Hepatocyte (in vitro differentiated cells): Measurements from ENCODE around the gene MACC1. TPM values are rescaled to one million over a fixed set of nuclear protein-coding genes. Genes with fewer than 3 reads are reported as not detected.
A peak's percentile ranks its signal among the peaks of the same experiment; 100 is the strongest.

Experiments
- DNase-seq: peaks from one replicate; pipeline ENCODE4 v3.0.0-alpha.2; 2016; ENCODE audit warnings: low spot score
- H2AFZ ChIP-seq: fragments of 200-600 bp; sonication (generic); 2 replicates; pipeline ENCODE4 v1.6.0; 2016; ENCODE audit warnings: antibody characterized with exemption, mild to moderate bottlenecking
- H3K27ac ChIP-seq: fragments of 200-600 bp; sonication (generic); 2 replicates; pipeline ENCODE4 v1.5.1; 2016; ENCODE audit warnings: mild to moderate bottlenecking
- H3K27me3 ChIP-seq: fragments of 200-600 bp; sonication (generic); 2 replicates; pipeline ENCODE4 v1.6.1; 2016
- H3K36me3 ChIP-seq: fragments of 200-600 bp; sonication (generic); replicated peaks from 2 replicates; pipeline ENCODE4 v1.5.1; 2016; ENCODE audit warnings: low read depth; ENCODE audit not compliant: insufficient read depth
- H3K4me1 ChIP-seq: fragments of 200-600 bp; sonication (generic); 2 replicates; pipeline ENCODE4 v1.5.1; 2016; ENCODE audit warnings: mild to moderate bottlenecking, moderate library complexity; ENCODE audit not compliant: insufficient read depth
- H3K4me2 ChIP-seq: fragments of 200-600 bp; sonication (generic); 2 replicates; pipeline ENCODE4 v1.6.0; 2016
- H3K4me3 ChIP-seq: fragments of 200-600 bp; sonication (generic); 2 replicates; pipeline ENCODE4 v1.5.1; 2016; ENCODE audit warnings: mild to moderate bottlenecking
- H3K79me2 ChIP-seq: fragments of 200-600 bp; sonication (generic); 2 replicates; pipeline ENCODE4 v1.6.0; 2017; ENCODE audit warnings: mild to moderate bottlenecking
- H3K9me2 ChIP-seq: fragments of 200-600 bp; sonication (generic); replicated peaks from 2 replicates; pipeline ENCODE4 v1.6.0; 2017; ENCODE audit warnings: mild to moderate bottlenecking; ENCODE audit not compliant: insufficient read depth
- H3K9me3 ChIP-seq: fragments of 200-600 bp; sonication (generic); 2 replicates; pipeline ENCODE4 v1.5.1; 2016; ENCODE audit warnings: low read depth, mild to moderate bottlenecking
- H4K20me1 ChIP-seq: fragments of 200-600 bp; sonication (generic); 2 replicates; pipeline ENCODE4 v1.6.0; 2016; ENCODE audit warnings: mild to moderate bottlenecking; ENCODE audit not compliant: insufficient read depth, poor library complexity, severe bottlenecking
- CTCF ChIP-seq: fragments of 200-600 bp; sonication (generic); IDR thresholded peaks from 2 replicates; pipeline ENCODE4 v1.5.1; 2016; ENCODE audit warnings: antibody characterized with exemption, mild to moderate bottlenecking; ENCODE audit not compliant: poor library complexity
- EZH2 ChIP-seq: fragments of 200-600 bp; sonication (generic); IDR thresholded peaks from 2 replicates; pipeline ENCODE4 v1.6.1; 2016; ENCODE audit warnings: antibody characterized with exemption, mild to moderate bottlenecking, borderline replicate concordance
- EZH2phosphoT487 ChIP-seq: fragments of 200-600 bp; sonication (generic); IDR thresholded peaks from one replicate; pipeline ENCODE4 v1.6.1; 2018; ENCODE audit warnings: antibody characterized with exemption, mild to moderate bottlenecking, low read depth, moderate library complexity; ENCODE audit not compliant: unreplicated experiment, severe bottlenecking
- WGBS: methylation state at CpG from one replicate; pipeline ENCODE4 v1.1.6; 2016; ENCODE audit warnings: low lambda C conversion rate; ENCODE audit errors: missing lambda C conversion rate; 5-methylcytosine and 5-hydroxymethylcytosine counted together
- polyA plus RNA-seq: library from polyadenylated mRNA; unstranded; fragments of >200 nt; fragmentation: Nextera tagmentation; extraction: Ambion mirVana; gene quantifications from 2 replicates; pipeline ENCODE4 v1.2.1, GENCODE V29; 2016
- total RNA-seq: library from RNA; depleted of rRNA; stranded (reverse); fragments of >200 nt; gene quantifications from 2 replicates; pipeline ENCODE4 v1.2.3, GENCODE V29; 2014

MACC1 gene
- total and polyA plus RNA-seq, 2 experiments from 2014 or later, result 6.9 to 46.0 TPM

DNA sequence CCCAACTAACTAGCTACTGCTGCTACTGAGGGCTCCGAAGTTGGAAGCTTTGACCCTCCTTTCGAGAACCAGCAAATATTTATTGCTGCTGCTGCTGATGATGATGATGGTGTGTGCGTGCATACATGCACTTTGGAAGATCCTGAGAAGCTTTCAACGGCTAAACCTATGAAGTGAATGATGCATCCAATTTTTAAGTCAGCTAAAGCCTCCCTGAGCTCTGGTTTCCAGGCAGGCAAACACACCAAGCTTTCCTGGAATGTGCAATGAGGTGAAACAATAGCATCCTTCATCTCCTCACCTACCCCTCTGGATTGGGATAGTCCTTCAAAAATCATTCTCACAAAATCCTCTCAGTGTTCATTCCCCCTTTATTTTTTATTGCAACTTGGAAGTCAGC, 13.9 kb downstream of the MACC1 start:
- 74% methylated on average over 4 of the region's 4 CpGs for WGBS
- Histone ChIP-seq H3K4me1 (peaks cover 2% of the 10 kb centered on the region), H3K27ac (no peak overlapping the region), H3K9me3 (no peaks in the 10 kb centered on the region), H2AFZ (no peak overlapping the region), H3K36me3 (no peaks in the 10 kb centered on the region), H3K4me3 (no peak overlapping the region), H3K27me3 (no peaks in the 10 kb centered on the region), H3K79me2 (peaks cover 67% of the 10 kb centered on the region), H4K20me1 (no peaks in the 10 kb centered on the region), H3K9me2 (no peaks in the 10 kb centered on the region), H3K4me2 (no peak overlapping the region)
- no peak for DNase-seq
- TF ChIP-seq EZH2, result no peak
- TF ChIP-seq EZH2phosphoT487, result no peak
- no peak for TF ChIP-seq CTCF

DNA sequence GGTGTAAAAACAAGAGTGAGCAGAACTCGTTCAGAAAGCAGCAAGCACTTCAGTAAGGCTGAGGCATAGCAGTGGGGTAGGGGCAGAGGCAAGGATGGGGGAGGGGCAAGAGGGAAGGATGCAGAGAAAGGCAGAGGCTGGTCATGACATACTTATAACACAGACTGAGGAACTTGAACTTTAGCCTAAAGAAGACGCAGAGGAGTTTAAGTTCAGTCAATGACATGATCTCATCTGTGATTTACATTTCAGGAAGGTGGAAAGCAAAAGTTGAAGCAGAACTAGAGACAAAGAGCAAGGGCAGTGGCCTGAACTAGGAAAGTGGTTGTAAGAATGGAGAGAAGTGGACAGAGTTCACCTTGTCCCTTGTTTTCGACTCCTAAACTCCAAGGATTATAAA, 15.8 kb downstream of the MACC1 start:
- Histone ChIP-seq H3K79me2 (peaks cover 51% of the 10 kb centered on the region), H3K9me3 (no peaks in the 10 kb centered on the region), H3K4me3 (no peak overlapping the region), H3K27me3 (no peaks in the 10 kb centered on the region), H2AFZ (no peak overlapping the region), H4K20me1 (no peaks in the 10 kb centered on the region), H3K4me1 (peaks cover 6% of the 10 kb centered on the region), H3K27ac (peak overlapping the region; percentile 12), H3K36me3 (no peaks in the 10 kb centered on the region), H3K4me2 (no peak overlapping the region), H3K9me2 (no peaks in the 10 kb centered on the region)
- TF ChIP-seq EZH2 (no peak), EZH2phosphoT487 (no peak), CTCF (no peak)
- DNase-seq, result peak; percentile 35
- 69% methylated on average over 3 of the region's 3 CpGs for WGBS

GRCh38 chr7:20200971-20201370, 16.2 kb downstream of the MACC1 start:
- no peak for DNase-seq
- TF ChIP-seq CTCF (no peak), EZH2 (no peak), EZH2phosphoT487 (no peak)
- no peaks in the 10 kb centered on the region for H3K9me2 ChIP-seq
- no peaks in the 10 kb centered on the region for H4K20me1 ChIP-seq
- H3K9me3 ChIP-seq, result no peaks in the 10 kb centered on the region
- peaks cover 46% of the 10 kb centered on the region for H3K79me2 ChIP-seq
- H3K4me1 ChIP-seq, result peaks cover 6% of the 10 kb centered on the region
- no peaks in the 10 kb centered on the region for H3K27me3 ChIP-seq
- H3K4me3 ChIP-seq, result no peak overlapping the region
- no peak overlapping the region for H2AFZ ChIP-seq
- no peaks in the 10 kb centered on the region for H3K36me3 ChIP-seq
- no peak overlapping the region for H3K27ac ChIP-seq
- H3K4me2 ChIP-seq, result no peak overlapping the region

DNA sequence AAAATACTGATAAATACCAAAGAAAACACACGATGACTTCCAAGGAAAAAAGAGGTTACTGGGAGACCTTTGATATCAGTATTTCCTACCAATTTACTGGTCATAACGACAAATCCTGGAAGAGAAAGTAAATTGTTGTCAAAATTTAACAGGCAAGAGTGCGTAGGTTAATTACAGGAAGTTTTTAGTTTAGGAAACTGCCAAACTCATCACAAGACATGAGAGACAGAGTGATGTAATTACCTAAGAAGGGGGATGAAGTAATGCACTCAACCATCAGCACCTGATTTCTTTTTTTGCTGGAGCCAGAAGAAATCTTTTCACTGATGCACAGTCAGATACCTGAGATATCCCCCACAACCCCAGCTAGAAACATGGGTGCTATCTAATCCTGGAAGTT, 16.8 kb downstream of the MACC1 start:
- H3K9me2 ChIP-seq, result no peaks in the 10 kb centered on the region
- H4K20me1 ChIP-seq, result no peaks in the 10 kb centered on the region
- no peak overlapping the region for H3K27ac ChIP-seq
- no peaks in the 10 kb centered on the region for H3K9me3 ChIP-seq
- no peak overlapping the region for H3K4me2 ChIP-seq
- no peaks in the 10 kb centered on the region for H3K36me3 ChIP-seq
- H3K79me2 ChIP-seq, result peaks cover 45% of the 10 kb centered on the region
- H2AFZ ChIP-seq, result no peak overlapping the region
- H3K4me1 ChIP-seq, result peaks cover 6% of the 10 kb centered on the region
- no peak for TF ChIP-seq EZH2phosphoT487
- no peak for TF ChIP-seq CTCF
- TF ChIP-seq EZH2, result no peak
- WGBS, result 49% methylated on average over 3 of the region's 3 CpGs
- no peak overlapping the region for H3K4me3 ChIP-seq
- no peaks in the 10 kb centered on the region for H3K27me3 ChIP-seq
- DNase-seq, result no peak
